Measurements from ENCODE around the gene EIF3F. TPM values are rescaled to one million over a fixed set of nuclear protein-coding genes. Genes with fewer than 3 reads are reported as not detected.

The EIF3F gene
- total and polyA plus RNA-seq, 10 of the 15 experiments (the other 5 are each of a cell fraction or from before 2014, with no cell fraction given): 81.3 to 461 (median 213) TPM

- no peak for TF ChIP-seq TCF3 (IDR thresholded peaks at IDR 0.05; ENCODE audit: borderline replicate concordance, insufficient read depth, low read depth, low read length)
- no peak for TF ChIP-seq TCF12 (IDR thresholded peaks at IDR 0.05; ENCODE audit: low read depth, low read length)
- TF ChIP-seq PRDM15 (CRISPR knock-in tag; IDR thresholded peaks at IDR 0.05): no peak
- TF ChIP-seq GABPA (IDR thresholded peaks at IDR 0.05; ENCODE audit: low read depth): no peak
- TF ChIP-seq CREB1 (IDR thresholded peaks at IDR 0.05; ENCODE audit: low read depth): no peak
- no peak for TF ChIP-seq NFYB (IDR thresholded peaks at IDR 0.05; ENCODE audit: insufficient read depth, low read depth, low read length)
These were observed 22.3 kb upstream of the EIF3F start (continued) for GRCh38 chr11:7964873-7965272.

- Histone ChIP-seq H3K4me3 (no peak within 1 kb of the TSS), H2AFZ (ENCODE audit: control insufficient read depth, low read depth, low read length) (no peak within 1 kb of the TSS), H3K4me1 (ENCODE audit: control insufficient read depth, insufficient read depth, low read length) (no peaks in the 10 kb centered on the region), H3K36me3 (ENCODE audit: control insufficient read depth in 2 of 2, insufficient read depth in 2 of 2, low read length in 1 of 2) (no peaks in the 10 kb centered on the region), H3K27ac (ENCODE audit: control insufficient read depth, insufficient read depth) (no peak within 1 kb of the TSS), H3K27me3 (replicated peaks in 1 of 2; ENCODE audit: control insufficient read depth in 2 of 2, insufficient read depth in 2 of 2, low read length in 1 of 2) (peaks cover 0 to 1% of the 10 kb centered on the region in 2 experiments; a peak in 1 of 4 replicates), H3K9ac (ENCODE audit: control insufficient read depth, insufficient read depth, low read length) (no peak within 1 kb of the TSS), H3K79me2 (ENCODE audit: control insufficient read depth, insufficient read depth, low read length) (no peaks in the 10 kb centered on the region), H3K4me2 (ENCODE audit: control insufficient read depth, insufficient read depth) (no peak within 1 kb of the TSS), H3K9me3 (replicated peaks; ENCODE audit: control insufficient read depth, insufficient read depth, low read length) (no peaks in the 10 kb centered on the region), H4K20me1 (ENCODE audit: control insufficient read depth, insufficient read depth) (no peaks in the 10 kb centered on the region)
- intact Hi-C loops (cut with micrococcal nuclease; ENCODE audit: unreplicated experiment) (no loop called here), in situ Hi-C loops (cut with MboI) (no loop called here)
- DNase-seq (ENCODE audit: low read depth, low spot score) (no peak), FAIRE-seq (no peak), ATAC-seq (no peak)
- 8% methylated on average over 1 of the region's 1 CpG for WGBS (ENCODE audit: insufficient coverage, insufficient replicate concordance, low lambda C conversion rate, missing lambda C conversion rate)
- BruUV-seq (replicated peaks): no TSS peak
- ChIA-PET RAD21 (ENCODE audit: unreplicated experiment) (no interaction called here), SMC1A (ENCODE audit: uncharacterized antibody, unreplicated experiment) (interaction anchor here (0.8 to 1.0 kb wide), 3 partner anchors 16 to 24 kb away, joined by 3 to 5 read pairs (median 4); no protein-coding TSS in a partner anchor), POLR2A (no interaction called here), CTCF (interaction anchor here (0.8 to 1.6 kb wide), 2 partner anchors 22 to 56 kb away, joined by 3 read pairs; partner anchors contain the start of gene EIF3F)
- TF ChIP-seq PML (IDR thresholded peaks at IDR 0.05; ENCODE audit: low read length) (no peak), E4F1 (IDR thresholded peaks at IDR 0.05; ENCODE audit: borderline replicate concordance, partially characterized antibody) (no peak), NRF1 (conservative IDR thresholded peaks at IDR 0.05; ENCODE audit: low read depth, low read length) (no peak), NKRF (conservative IDR thresholded peaks at IDR 0.05) (no peak), RELB (IDR thresholded peaks at IDR 0.05; ENCODE audit: low read depth) (no peak)
These were observed 21.8 kb upstream of the EIF3F start, which contains the start of gene NLRP10 for GRCh38 chr11:7965386-7965785. TSS of gene NLRP10 (minus strand) at chr11:7965447. CDS start at chr11:7963495, 1,952 bp downstream.
